HEK293 (cell line): ENCODE data around the gene ADD2.

Source experiments
- CTCF ChIP-seq: fragments of 450-650 bp; formaldehyde crosslinking; IDR thresholded peaks from 2 replicates; pipeline ENCODE4 v1.5.1; 2016; ENCODE audit warnings: missing biosample characterization, missing genetic modification characterization
- ZBTB1 ChIP-seq: fragments of 450-650 bp; formaldehyde crosslinking; IDR thresholded peaks from 2 replicates; pipeline ENCODE4 v1.5.1; 2016; ENCODE audit warnings: missing biosample characterization, missing genetic modification characterization
- ZBTB26 ChIP-seq: fragments of 450-650 bp; formaldehyde crosslinking; optimal IDR thresholded peaks from 2 replicates; pipeline ENCODE3; 2016; ENCODE audit warnings: missing biosample characterization, mild to moderate bottlenecking, missing genetic modification characterization
- ZEB2 ChIP-seq: fragments of 450-650 bp; formaldehyde crosslinking; IDR thresholded peaks from 2 replicates; pipeline ENCODE4 v1.5.1; 2016; ENCODE audit warnings: missing biosample characterization, missing genetic modification characterization
- ZNF274 ChIP-seq, 2 experiments: fragments of 200-500 bp in 1 of 2; fragments of 450-650 bp in 1 of 2; sonication (Bioruptor generic) in 1 of 2; formaldehyde crosslinking in 1 of 2; IDR thresholded peaks; 2 replicates each; pipeline versions ENCODE4 v1.5.1 to v1.6.1; 2014 to 2016; ENCODE audit warnings: borderline replicate concordance in 1 of 2, inconsistent platforms in 1 of 2, low read length in 1 of 2, missing biosample characterization in 1 of 2, missing genetic modification characterization in 1 of 2
- ZNF394 ChIP-seq: fragments of 450-650 bp; formaldehyde crosslinking; IDR thresholded peaks from 2 replicates; pipeline ENCODE4 v1.5.1; 2016; ENCODE audit warnings: missing biosample characterization, missing genetic modification characterization, mild to moderate bottlenecking, moderate library complexity, borderline replicate concordance
- ZNF501 ChIP-seq: fragments of 450-650 bp; formaldehyde crosslinking; IDR thresholded peaks from 2 replicates; pipeline ENCODE4 v1.5.1; 2016; ENCODE audit warnings: missing biosample characterization, missing genetic modification characterization
- ZNF518A ChIP-seq: fragments of 450-650 bp; formaldehyde crosslinking; conservative IDR thresholded peaks from 2 replicates; pipeline ENCODE4 v1.5.1; 2016; ENCODE audit warnings: low read depth, missing biosample characterization, missing genetic modification characterization
- ZNF776 ChIP-seq: fragments of 450-650 bp; formaldehyde crosslinking; IDR thresholded peaks from 2 replicates; pipeline ENCODE4 v1.5.0; 2017; ENCODE audit warnings: missing biosample characterization, missing genetic modification characterization, borderline replicate concordance
- TF ChIP-seq, protein P1 (sequence below): fragments of 450-650 bp; formaldehyde crosslinking; IDR thresholded peaks from 2 replicates; pipeline ENCODE4 v1.5.1; 2016; ENCODE audit warnings: missing biosample characterization, missing genetic modification characterization

- TF ChIP-seq CTCF (tag by site-specific recombination): no peak
- TF ChIP-seq, protein P1, sequence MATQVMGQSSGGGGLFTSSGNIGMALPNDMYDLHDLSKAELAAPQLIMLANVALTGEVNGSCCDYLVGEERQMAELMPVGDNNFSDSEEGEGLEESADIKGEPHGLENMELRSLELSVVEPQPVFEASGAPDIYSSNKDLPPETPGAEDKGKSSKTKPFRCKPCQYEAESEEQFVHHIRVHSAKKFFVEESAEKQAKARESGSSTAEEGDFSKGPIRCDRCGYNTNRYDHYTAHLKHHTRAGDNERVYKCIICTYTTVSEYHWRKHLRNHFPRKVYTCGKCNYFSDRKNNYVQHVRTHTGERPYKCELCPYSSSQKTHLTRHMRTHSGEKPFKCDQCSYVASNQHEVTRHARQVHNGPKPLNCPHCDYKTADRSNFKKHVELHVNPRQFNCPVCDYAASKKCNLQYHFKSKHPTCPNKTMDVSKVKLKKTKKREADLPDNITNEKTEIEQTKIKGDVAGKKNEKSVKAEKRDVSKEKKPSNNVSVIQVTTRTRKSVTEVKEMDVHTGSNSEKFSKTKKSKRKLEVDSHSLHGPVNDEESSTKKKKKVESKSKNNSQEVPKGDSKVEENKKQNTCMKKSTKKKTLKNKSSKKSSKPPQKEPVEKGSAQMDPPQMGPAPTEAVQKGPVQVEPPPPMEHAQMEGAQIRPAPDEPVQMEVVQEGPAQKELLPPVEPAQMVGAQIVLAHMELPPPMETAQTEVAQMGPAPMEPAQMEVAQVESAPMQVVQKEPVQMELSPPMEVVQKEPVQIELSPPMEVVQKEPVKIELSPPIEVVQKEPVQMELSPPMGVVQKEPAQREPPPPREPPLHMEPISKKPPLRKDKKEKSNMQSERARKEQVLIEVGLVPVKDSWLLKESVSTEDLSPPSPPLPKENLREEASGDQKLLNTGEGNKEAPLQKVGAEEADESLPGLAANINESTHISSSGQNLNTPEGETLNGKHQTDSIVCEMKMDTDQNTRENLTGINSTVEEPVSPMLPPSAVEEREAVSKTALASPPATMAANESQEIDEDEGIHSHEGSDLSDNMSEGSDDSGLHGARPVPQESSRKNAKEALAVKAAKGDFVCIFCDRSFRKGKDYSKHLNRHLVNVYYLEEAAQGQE (tag by site-specific recombination): no peak
- TF ChIP-seq ZNF518A (tag by site-specific recombination): no peak
- no peak for TF ChIP-seq ZEB2 (tag by site-specific recombination)
- TF ChIP-seq ZNF776: no peak
- TF ChIP-seq ZBTB26 (tag by site-specific recombination): no peak
- no peak for TF ChIP-seq ZBTB1
- no peak for TF ChIP-seq ZNF501 (tag by site-specific recombination)
- TF ChIP-seq ZNF394 (tag by site-specific recombination): no peak
- TF ChIP-seq ZNF274 (IDR thresholded peaks at IDR 0.05; ENCODE audit: low read length): no peak
- TF ChIP-seq ZNF274 (tag by site-specific recombination; IDR thresholded peaks at IDR 0.05; ENCODE audit: borderline replicate concordance): no peak
Observed at GRCh38 chr2:70817284-70817954, 49.4 kb upstream of the ADD2 start.
